ENCODE measurements around the gene SNX12.

Gene SNX12

DNA sequence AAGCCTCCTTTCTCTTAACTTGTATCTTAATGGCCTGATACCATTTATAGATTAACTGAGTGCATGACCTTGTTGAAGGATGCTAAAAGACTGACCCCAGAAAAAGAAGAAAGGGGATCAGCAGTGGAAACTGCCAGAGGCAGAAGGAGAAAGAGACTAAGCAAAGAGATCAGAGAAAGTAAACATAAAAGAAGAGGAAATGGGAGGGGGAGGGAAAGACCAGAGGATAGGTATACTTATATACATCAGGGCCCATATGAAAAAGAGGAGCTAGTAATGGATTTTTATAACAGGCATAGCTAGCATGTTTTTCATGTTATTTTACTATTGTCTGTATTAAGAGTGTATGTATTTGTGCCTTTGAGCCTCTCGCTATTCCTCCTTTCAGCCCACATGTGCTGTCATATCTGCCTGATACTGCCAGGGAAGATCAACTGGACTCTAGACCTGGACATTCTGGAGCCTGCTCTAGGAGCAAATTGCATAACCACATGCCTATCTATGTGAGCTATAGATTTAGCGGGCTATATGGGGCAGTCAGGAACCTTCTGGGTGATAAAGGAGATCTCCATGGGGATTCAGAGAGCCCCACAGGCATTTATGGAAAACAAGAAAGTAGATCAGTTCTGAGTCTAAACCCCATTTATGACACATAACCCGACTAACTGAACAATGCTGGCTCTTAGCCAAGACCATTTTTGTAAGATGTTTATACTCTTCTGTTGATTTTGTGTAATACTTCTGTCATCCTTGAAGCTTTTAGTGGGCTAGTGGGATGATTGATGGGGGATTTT is 13.4 kb upstream of the SNX12 start (continued):
- TF ChIP-seq, protein P1, sequence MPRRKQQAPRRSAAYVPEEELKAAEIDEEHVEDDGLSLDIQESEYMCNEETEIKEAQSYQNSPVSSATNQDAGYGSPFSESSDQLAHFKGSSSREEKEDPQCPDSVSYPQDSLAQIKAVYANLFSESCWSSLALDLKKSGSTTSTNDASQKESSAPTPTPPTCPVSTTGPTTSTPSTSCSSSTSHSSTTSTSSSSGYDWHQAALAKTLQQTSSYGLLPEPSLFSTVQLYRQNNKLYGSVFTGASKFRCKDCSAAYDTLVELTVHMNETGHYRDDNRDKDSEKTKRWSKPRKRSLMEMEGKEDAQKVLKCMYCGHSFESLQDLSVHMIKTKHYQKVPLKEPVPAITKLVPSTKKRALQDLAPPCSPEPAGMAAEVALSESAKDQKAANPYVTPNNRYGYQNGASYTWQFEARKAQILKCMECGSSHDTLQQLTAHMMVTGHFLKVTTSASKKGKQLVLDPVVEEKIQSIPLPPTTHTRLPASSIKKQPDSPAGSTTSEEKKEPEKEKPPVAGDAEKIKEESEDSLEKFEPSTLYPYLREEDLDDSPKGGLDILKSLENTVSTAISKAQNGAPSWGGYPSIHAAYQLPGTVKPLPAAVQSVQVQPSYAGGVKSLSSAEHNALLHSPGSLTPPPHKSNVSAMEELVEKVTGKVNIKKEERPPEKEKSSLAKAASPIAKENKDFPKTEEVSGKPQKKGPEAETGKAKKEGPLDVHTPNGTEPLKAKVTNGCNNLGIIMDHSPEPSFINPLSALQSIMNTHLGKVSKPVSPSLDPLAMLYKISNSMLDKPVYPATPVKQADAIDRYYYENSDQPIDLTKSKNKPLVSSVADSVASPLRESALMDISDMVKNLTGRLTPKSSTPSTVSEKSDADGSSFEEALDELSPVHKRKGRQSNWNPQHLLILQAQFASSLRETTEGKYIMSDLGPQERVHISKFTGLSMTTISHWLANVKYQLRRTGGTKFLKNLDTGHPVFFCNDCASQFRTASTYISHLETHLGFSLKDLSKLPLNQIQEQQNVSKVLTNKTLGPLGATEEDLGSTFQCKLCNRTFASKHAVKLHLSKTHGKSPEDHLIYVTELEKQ (tag by site-specific recombination; IDR thresholded peaks at IDR 0.05; ENCODE audit: borderline replicate concordance) = peak; percentile 61; the same call in 1 of the 2 replicates
- no peak for TF ChIP-seq ZBTB48 (tag by site-specific recombination; IDR thresholded peaks at IDR 0.05)
- peak; percentile 95 for TF ChIP-seq FEZF1 (tag by site-specific recombination; IDR thresholded peaks at IDR 0.05)
- TF ChIP-seq, protein P2, sequence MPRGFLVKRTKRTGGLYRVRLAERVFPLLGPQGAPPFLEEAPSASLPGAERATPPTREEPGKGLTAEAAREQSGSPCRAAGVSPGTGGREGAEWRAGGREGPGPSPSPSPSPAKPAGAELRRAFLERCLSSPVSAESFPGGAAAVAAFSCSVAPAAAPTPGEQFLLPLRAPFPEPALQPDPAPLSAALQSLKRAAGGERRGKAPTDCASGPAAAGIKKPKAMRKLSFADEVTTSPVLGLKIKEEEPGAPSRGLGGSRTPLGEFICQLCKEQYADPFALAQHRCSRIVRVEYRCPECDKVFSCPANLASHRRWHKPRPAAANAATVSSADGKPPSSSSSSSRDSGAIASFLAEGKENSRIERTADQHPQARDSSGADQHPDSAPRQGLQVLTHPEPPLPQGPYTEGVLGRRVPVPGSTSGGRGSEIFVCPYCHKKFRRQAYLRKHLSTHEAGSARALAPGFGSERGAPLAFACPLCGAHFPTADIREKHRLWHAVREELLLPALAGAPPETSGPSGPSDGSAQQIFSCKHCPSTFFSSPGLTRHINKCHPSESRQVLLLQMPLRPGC (tag by site-specific recombination; IDR thresholded peaks at IDR 0.05) = peak; percentile 85
- TF ChIP-seq REPIN1 (tag by site-specific recombination; IDR thresholded peaks at IDR 0.05; ENCODE audit: low read depth) = no peak
- TF ChIP-seq, protein P3, sequence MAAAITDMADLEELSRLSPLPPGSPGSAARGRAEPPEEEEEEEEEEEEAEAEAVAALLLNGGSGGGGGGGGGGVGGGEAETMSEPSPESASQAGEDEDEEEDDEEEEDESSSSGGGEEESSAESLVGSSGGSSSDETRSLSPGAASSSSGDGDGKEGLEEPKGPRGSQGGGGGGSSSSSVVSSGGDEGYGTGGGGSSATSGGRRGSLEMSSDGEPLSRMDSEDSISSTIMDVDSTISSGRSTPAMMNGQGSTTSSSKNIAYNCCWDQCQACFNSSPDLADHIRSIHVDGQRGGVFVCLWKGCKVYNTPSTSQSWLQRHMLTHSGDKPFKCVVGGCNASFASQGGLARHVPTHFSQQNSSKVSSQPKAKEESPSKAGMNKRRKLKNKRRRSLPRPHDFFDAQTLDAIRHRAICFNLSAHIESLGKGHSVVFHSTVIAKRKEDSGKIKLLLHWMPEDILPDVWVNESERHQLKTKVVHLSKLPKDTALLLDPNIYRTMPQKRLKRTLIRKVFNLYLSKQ (tag by site-specific recombination; IDR thresholded peaks at IDR 0.05; ENCODE audit: borderline replicate concordance) = no peak
- TF ChIP-seq ZNF561 (tag by site-specific recombination; IDR thresholded peaks at IDR 0.05; ENCODE audit: borderline replicate concordance) = peak; percentile 69; the same call in 1 of the 2 replicates
- TF ChIP-seq GLI2 (tag by site-specific recombination; IDR thresholded peaks at IDR 0.05; ENCODE audit: borderline replicate concordance, low read depth) = peak; percentile 73; the same call in 1 of the 2 replicates
- no peak for TF ChIP-seq ZNF138 (tag by site-specific recombination; IDR thresholded peaks at IDR 0.05; ENCODE audit: borderline replicate concordance)
- TF ChIP-seq ZBTB17 (tag by site-specific recombination; IDR thresholded peaks at IDR 0.05) = peak; percentile 67
- no peak for TF ChIP-seq ZNF274 (IDR thresholded peaks at IDR 0.05; ENCODE audit: low read length)
- TF ChIP-seq ZNF274 (tag by site-specific recombination; IDR thresholded peaks at IDR 0.05; ENCODE audit: borderline replicate concordance) = no peak
- TF ChIP-seq ZXDB (tag by site-specific recombination; IDR thresholded peaks at IDR 0.05) = peak; percentile 74
- TF ChIP-seq OVOL3 (tag by site-specific recombination; IDR thresholded peaks at IDR 0.05) = 0 out of 2 replicates have a peak, but pooled peaks have one; percentile 56
- TF ChIP-seq, protein P4, sequence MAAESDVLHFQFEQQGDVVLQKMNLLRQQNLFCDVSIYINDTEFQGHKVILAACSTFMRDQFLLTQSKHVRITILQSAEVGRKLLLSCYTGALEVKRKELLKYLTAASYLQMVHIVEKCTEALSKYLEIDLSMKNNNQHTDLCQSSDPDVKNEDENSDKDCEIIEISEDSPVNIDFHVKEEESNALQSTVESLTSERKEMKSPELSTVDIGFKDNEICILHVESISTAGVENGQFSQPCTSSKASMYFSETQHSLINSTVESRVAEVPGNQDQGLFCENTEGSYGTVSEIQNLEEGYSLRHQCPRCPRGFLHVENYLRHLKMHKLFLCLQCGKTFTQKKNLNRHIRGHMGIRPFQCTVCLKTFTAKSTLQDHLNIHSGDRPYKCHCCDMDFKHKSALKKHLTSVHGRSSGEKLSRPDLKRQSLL (tag by site-specific recombination; IDR thresholded peaks at IDR 0.05) = peak; percentile 94
- TF ChIP-seq ZNF837 (tag by site-specific recombination; IDR thresholded peaks at IDR 0.05) = no peak
- no peak for TF ChIP-seq RBAK (tag by site-specific recombination; IDR thresholded peaks at IDR 0.05)

DNA sequence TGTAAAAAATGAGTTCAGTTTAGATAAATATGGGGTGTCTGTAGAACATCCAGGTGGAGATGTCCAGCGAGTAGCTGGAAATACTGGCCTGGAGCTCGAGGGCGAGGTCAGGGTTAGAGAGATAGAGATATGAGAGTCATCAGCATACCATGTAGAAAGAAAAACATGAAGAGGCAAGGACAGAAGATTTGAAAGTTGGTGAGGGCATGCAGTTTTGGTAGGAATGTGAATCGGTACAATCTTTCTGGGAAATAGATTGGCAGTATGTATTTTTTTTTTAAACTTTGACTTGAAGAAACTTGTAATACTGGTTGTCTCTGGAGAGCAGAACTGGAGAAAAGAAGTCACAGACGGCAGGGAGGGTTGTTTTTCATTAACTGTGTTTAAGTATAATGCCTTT is 2.4 kb upstream of the SNX12 start:
- ChIA-PET CTCF (interaction anchor here (0.5 to 0.6 kb wide), 2 partner anchors 112 to 1750 kb away, joined by 3 read pairs; no protein-coding TSS in a partner anchor), POLR2A (no interaction called here)
- no peaks in the 10 kb centered on the region for H3K9me3 ChIP-seq (ENCODE audit: control insufficient read depth, insufficient read depth, low read depth, low read length)
- peaks cover 0 to 3% of the 10 kb centered on the region in 2 experiments; a peak in 1 of 3 replicates for H3K36me3 ChIP-seq (ENCODE audit: control insufficient read depth in 2 of 2, insufficient read depth in 1 of 2, low read length in 2 of 2)
- no peak overlapping the region for H3K4me3 ChIP-seq (ENCODE audit: low read depth, low read length)
- H3K27ac ChIP-seq (ENCODE audit: extremely low read depth, low read depth, low read length) = no peak overlapping the region
- H3K4me1 ChIP-seq (ENCODE audit: control insufficient read depth, insufficient read depth, low read length) = no peaks in the 10 kb centered on the region
- TF ChIP-seq, protein P5, sequence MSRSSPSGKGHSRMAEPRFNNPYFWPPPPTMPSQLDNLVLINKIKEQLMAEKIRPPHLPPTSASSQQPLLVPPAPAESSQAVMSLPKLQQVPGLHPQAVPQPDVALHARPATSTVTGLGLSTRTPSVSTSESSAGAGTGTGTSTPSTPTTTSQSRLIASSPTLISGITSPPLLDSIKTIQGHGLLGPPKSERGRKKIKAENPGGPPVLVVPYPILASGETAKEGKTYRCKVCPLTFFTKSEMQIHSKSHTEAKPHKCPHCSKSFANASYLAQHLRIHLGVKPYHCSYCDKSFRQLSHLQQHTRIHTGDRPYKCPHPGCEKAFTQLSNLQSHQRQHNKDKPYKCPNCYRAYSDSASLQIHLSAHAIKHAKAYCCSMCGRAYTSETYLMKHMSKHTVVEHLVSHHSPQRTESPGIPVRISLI (tag by site-specific recombination; IDR thresholded peaks at IDR 0.05) = no peak
- TF ChIP-seq EGR2 (tag by site-specific recombination; IDR thresholded peaks at IDR 0.05; ENCODE audit: low read depth) (no peak), REPIN1 (tag by site-specific recombination; IDR thresholded peaks at IDR 0.05; ENCODE audit: low read depth) (no peak), ZNF248 (tag by site-specific recombination; IDR thresholded peaks at IDR 0.05) (no peak), ZNF121 (tag by site-specific recombination; IDR thresholded peaks at IDR 0.05) (no peak), BCL11B (tag by site-specific recombination; IDR thresholded peaks at IDR 0.05; ENCODE audit: low read depth) (no peak), ZNF548 (tag by site-specific recombination; IDR thresholded peaks at IDR 0.05) (no peak)
- TF ChIP-seq, protein P6, sequence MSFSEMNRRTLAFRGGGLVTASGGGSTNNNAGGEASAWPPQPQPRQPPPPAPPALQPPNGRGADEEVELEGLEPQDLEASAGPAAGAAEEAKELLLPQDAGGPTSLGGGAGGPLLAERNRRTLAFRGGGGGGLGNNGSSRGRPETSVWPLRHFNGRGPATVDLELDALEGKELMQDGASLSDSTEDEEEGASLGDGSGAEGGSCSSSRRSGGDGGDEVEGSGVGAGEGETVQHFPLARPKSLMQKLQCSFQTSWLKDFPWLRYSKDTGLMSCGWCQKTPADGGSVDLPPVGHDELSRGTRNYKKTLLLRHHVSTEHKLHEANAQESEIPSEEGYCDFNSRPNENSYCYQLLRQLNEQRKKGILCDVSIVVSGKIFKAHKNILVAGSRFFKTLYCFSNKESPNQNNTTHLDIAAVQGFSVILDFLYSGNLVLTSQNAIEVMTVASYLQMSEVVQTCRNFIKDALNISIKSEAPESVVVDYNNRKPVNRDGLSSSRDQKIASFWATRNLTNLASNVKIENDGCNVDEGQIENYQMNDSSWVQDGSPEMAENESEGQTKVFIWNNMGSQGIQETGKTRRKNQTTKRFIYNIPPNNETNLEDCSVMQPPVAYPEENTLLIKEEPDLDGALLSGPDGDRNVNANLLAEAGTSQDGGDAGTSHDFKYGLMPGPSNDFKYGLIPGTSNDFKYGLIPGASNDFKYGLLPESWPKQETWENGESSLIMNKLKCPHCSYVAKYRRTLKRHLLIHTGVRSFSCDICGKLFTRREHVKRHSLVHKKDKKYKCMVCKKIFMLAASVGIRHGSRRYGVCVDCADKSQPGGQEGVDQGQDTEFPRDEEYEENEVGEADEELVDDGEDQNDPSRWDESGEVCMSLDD (tag by site-specific recombination; IDR thresholded peaks at IDR 0.05) = no peak

Data from HEK293 (cell line).